HEK293 (cell line): Measurements from ENCODE around the gene CEP112.

ENCODE experiments used
- CTCF ChIA-PET: fragments of 350-600 bp; formaldehyde crosslinking; extraction: SDS; loops from one replicate; lab custom pipeline; 2021; ENCODE audit warnings: antibody characterized with exemption; lab: Yijun Ruan, JAX
- POLR2A ChIA-PET: fragments of 300-600 bp; formaldehyde crosslinking; extraction: SDS; loops from one replicate; lab custom pipeline; 2020; ENCODE audit warnings: antibody characterized with exemption, inconsistent platforms; lab: Yijun Ruan, JAX
- H3K27ac ChIP-seq: fragments of 200-500 bp; sonication (Bioruptor generic); 2 replicates; pipeline ENCODE4 v1.5.1; 2014; ENCODE audit warnings: low read depth, low read length, control low read depth, inconsistent platforms; ENCODE audit errors: extremely low read depth
- H3K36me3 ChIP-seq, 2 experiments: fragments of 200-500 bp in 1 of 2; sonication (Bioruptor generic) in 1 of 2; 1 replicate in 1 of 2; 2 replicates in 1 of 2; pipeline ENCODE4 v1.5.1; 2014 to 2017; ENCODE audit warnings: inconsistent platforms in 2 of 2, low read length in 2 of 2; ENCODE audit not compliant: control insufficient read depth in 2 of 2, insufficient read depth in 1 of 2
- H3K4me1 ChIP-seq: fragments of 200-500 bp; sonication (Bioruptor generic); 2 replicates; pipeline ENCODE4 v1.5.1; 2014; ENCODE audit warnings: mild to moderate bottlenecking, low read length, inconsistent platforms; ENCODE audit not compliant: control insufficient read depth, insufficient read depth
- H3K4me3 ChIP-seq: 2 replicates; pipeline ENCODE4 v1.5.1; 2011; ENCODE audit warnings: low read depth, mild to moderate bottlenecking, control low read depth, low read length, moderate library complexity
- H3K9me3 ChIP-seq: fragments of 200-500 bp; sonication (Bioruptor generic); 2 replicates; pipeline ENCODE4 v1.5.1; 2014; ENCODE audit warnings: low read depth, low read length, inconsistent platforms; ENCODE audit not compliant: control insufficient read depth, insufficient read depth
- GLIS1 ChIP-seq: fragments of 450-650 bp; formaldehyde crosslinking; IDR thresholded peaks from 2 replicates; pipeline ENCODE4 v1.5.1; 2016; ENCODE audit warnings: missing biosample characterization, missing genetic modification characterization
- INSM2 ChIP-seq: fragments of 450-650 bp; formaldehyde crosslinking; IDR thresholded peaks from 2 replicates; pipeline ENCODE4 v1.5.1; 2016; ENCODE audit warnings: missing biosample characterization, missing genetic modification characterization
- KLF17 ChIP-seq: fragments of 450-650 bp; formaldehyde crosslinking; IDR thresholded peaks from 2 replicates; pipeline ENCODE4 v1.5.1; 2016; ENCODE audit warnings: missing biosample characterization, missing genetic modification characterization
- SP2 ChIP-seq: fragments of 450-650 bp; formaldehyde crosslinking; IDR thresholded peaks from 2 replicates; pipeline ENCODE4 v1.5.1; 2016; ENCODE audit warnings: missing biosample characterization, missing genetic modification characterization
- SP3 ChIP-seq: fragments of 450-650 bp; formaldehyde crosslinking; IDR thresholded peaks from 2 replicates; pipeline ENCODE4 v1.5.1; 2016; ENCODE audit warnings: missing biosample characterization, missing genetic modification characterization
- YY1 ChIP-seq: fragments of 450-650 bp; formaldehyde crosslinking; IDR thresholded peaks from 2 replicates; pipeline ENCODE4 v1.5.1; 2018; ENCODE audit warnings: missing biosample characterization, missing genetic modification characterization
- YY2 ChIP-seq: fragments of 450-650 bp; formaldehyde crosslinking; IDR thresholded peaks from 2 replicates; pipeline ENCODE4 v1.5.1; 2016; ENCODE audit warnings: missing biosample characterization, missing genetic modification characterization
- ZBTB7A ChIP-seq: fragments of 450-650 bp; formaldehyde crosslinking; IDR thresholded peaks from 2 replicates; pipeline ENCODE4 v1.5.1; 2016; ENCODE audit warnings: low read depth, missing biosample characterization, missing genetic modification characterization
- ZNF114 ChIP-seq: fragments of 450-650 bp; formaldehyde crosslinking; IDR thresholded peaks from 2 replicates; pipeline ENCODE4 v1.5.0; 2017; ENCODE audit warnings: missing biosample characterization, missing genetic modification characterization
- ZNF155 ChIP-seq: fragments of 450-650 bp; formaldehyde crosslinking; IDR thresholded peaks from 2 replicates; pipeline ENCODE4 v1.5.1; 2016; ENCODE audit warnings: missing biosample characterization, missing genetic modification characterization
- ZNF221 ChIP-seq: fragments of 450-650 bp; formaldehyde crosslinking; IDR thresholded peaks from 2 replicates; pipeline ENCODE4 v1.5.1; 2017; ENCODE audit warnings: missing biosample characterization, missing genetic modification characterization, borderline replicate concordance
- ZNF248 ChIP-seq: fragments of 450-650 bp; formaldehyde crosslinking; IDR thresholded peaks from 2 replicates; pipeline ENCODE4 v1.5.1; 2017; ENCODE audit warnings: missing biosample characterization, missing genetic modification characterization
- ZNF354C ChIP-seq: fragments of 450-650 bp; formaldehyde crosslinking; IDR thresholded peaks from 2 replicates; pipeline ENCODE4 v1.5.1; 2016; ENCODE audit warnings: missing biosample characterization, missing genetic modification characterization, low read depth, borderline replicate concordance
- ZNF473 ChIP-seq: fragments of 450-650 bp; formaldehyde crosslinking; IDR thresholded peaks from 2 replicates; pipeline ENCODE4 v1.5.1; 2017; ENCODE audit warnings: missing biosample characterization, missing genetic modification characterization
- ZNF513 ChIP-seq: fragments of 450-650 bp; IDR thresholded peaks from 2 replicates; pipeline ENCODE4 v1.5.1; 2018; ENCODE audit warnings: missing biosample characterization, missing genetic modification characterization
- ZNF596 ChIP-seq: fragments of 450-650 bp; IDR thresholded peaks from 2 replicates; pipeline ENCODE4 v1.5.0; 2018; ENCODE audit warnings: missing biosample characterization, mild to moderate bottlenecking, missing genetic modification characterization, moderate library complexity
- ZNF747 ChIP-seq: fragments of 450-650 bp; formaldehyde crosslinking; IDR thresholded peaks from 2 replicates; pipeline ENCODE4 v1.5.1; 2016; ENCODE audit warnings: missing biosample characterization, missing genetic modification characterization
- ZNF792 ChIP-seq: fragments of 450-650 bp; formaldehyde crosslinking; IDR thresholded peaks from 2 replicates; pipeline ENCODE4 v1.5.1; 2016; ENCODE audit warnings: missing biosample characterization, missing genetic modification characterization
- TF ChIP-seq, protein P1 (sequence below): fragments of 450-650 bp; formaldehyde crosslinking; IDR thresholded peaks from 2 replicates; pipeline ENCODE4 v1.5.1; 2017; ENCODE audit warnings: missing biosample characterization, missing genetic modification characterization
- TF ChIP-seq, protein P2 (sequence below): fragments of 450-650 bp; formaldehyde crosslinking; IDR thresholded peaks from 2 replicates; pipeline ENCODE4 v1.5.1; 2016; ENCODE audit warnings: missing biosample characterization, missing genetic modification characterization

CEP112 gene

GRCh38 chr17:65820811-65821210 is 371.1 kb downstream of the CEP112 start:
- Histone ChIP-seq H3K27ac (no peak overlapping the region), H3K4me1 (no peaks in the 10 kb centered on the region), H3K9me3 (no peaks in the 10 kb centered on the region), H3K36me3 (no peaks in the 10 kb centered on the region)
- ChIA-PET POLR2A (no interaction called here), CTCF (interaction anchor here (0.6 kb wide), 1 partner anchor 263 kb away, joined by 3 read pairs; no protein-coding TSS in a partner anchor)
- TF ChIP-seq GLIS1 (no peak), ZNF248 (tag by site-specific recombination) (no peak), ZNF155 (tag by site-specific recombination) (no peak), ZNF792 (no peak), SP3 (tag by site-specific recombination) (no peak), ZNF354C (no peak), ZNF596 (tag by site-specific recombination) (no peak), ZNF473 (tag by site-specific recombination) (no peak), ZBTB7A (tag by site-specific recombination) (no peak), YY2 (no peak), KLF17 (tag by site-specific recombination) (no peak), INSM2 (tag by site-specific recombination) (no peak), ZNF221 (tag by site-specific recombination) (no peak), YY1 (tag by site-specific recombination) (no peak), ZNF114 (no peak), ZNF747 (tag by site-specific recombination) (no peak), ZNF513 (no peak), SP2 (no peak)
- TF ChIP-seq, protein P1, sequence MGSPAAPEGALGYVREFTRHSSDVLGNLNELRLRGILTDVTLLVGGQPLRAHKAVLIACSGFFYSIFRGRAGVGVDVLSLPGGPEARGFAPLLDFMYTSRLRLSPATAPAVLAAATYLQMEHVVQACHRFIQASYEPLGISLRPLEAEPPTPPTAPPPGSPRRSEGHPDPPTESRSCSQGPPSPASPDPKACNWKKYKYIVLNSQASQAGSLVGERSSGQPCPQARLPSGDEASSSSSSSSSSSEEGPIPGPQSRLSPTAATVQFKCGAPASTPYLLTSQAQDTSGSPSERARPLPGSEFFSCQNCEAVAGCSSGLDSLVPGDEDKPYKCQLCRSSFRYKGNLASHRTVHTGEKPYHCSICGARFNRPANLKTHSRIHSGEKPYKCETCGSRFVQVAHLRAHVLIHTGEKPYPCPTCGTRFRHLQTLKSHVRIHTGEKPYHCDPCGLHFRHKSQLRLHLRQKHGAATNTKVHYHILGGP (tag by site-specific recombination) = no peak
- TF ChIP-seq, all 188 proteins: peak for 0
- H3K4me3 ChIP-seq = no peak overlapping the region

GRCh38 chr17:65820306-65820705 is 371.6 kb downstream of the CEP112 start:
- H3K27ac ChIP-seq = no peak overlapping the region
- TF ChIP-seq, protein P2, sequence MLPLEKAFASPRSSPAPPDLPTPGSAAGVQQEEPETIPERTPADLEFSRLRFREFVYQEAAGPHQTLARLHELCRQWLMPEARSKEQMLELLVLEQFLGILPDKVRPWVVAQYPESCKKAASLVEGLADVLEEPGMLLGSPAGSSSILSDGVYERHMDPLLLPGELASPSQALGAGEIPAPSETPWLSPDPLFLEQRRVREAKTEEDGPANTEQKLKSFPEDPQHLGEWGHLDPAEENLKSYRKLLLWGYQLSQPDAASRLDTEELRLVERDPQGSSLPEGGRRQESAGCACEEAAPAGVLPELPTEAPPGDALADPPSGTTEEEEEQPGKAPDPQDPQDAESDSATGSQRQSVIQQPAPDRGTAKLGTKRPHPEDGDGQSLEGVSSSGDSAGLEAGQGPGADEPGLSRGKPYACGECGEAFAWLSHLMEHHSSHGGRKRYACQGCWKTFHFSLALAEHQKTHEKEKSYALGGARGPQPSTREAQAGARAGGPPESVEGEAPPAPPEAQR = no peak
- TF ChIP-seq, all 188 proteins: peak for 0
- POLR2A ChIA-PET = no interaction called here
- CTCF ChIA-PET = interaction anchor here (0.6 kb wide), 1 partner anchor 263 kb away, joined by 3 read pairs; no protein-coding TSS in a partner anchor
- H3K4me1 ChIP-seq = no peaks in the 10 kb centered on the region
- no peak overlapping the region for H3K4me3 ChIP-seq
- no peaks in the 10 kb centered on the region for H3K9me3 ChIP-seq
- no peaks in the 10 kb centered on the region for H3K36me3 ChIP-seq
